Embryonic facial prominence (tissue), 1 donor: ENCODE results near the gene MAFG.
"Not testable (repeated sequence)": the region's sequence is repeated elsewhere in the genome, so short reads cannot be mapped to it uniquely, and the experiment has no call there.

Experiments used
- DNase-seq: peaks from one replicate; pipeline ENCODE4 v3.0.0-alpha.2; 2016; ENCODE audit errors: extremely low spot score

Gene MAFG

GRCh38 chr17:81958633-81959342, 31.3 kb upstream of the MAFG start:
- DNase-seq: no peak

GRCh38 chr17:81957691-81958432, 30.3 kb upstream of the MAFG start:
- no peak for DNase-seq

GRCh38 chr17:81956607-81957589, 29.4 kb upstream of the MAFG start:
- no peak for DNase-seq

- no peak for DNase-seq
These were observed 28.4 kb upstream of the MAFG start for GRCh38 chr17:81955756-81956544.

GRCh38 chr17:81955058-81955681, 27.6 kb upstream of the MAFG start:
- DNase-seq: no peak

- DNase-seq: no peak
These were observed 26.9 kb upstream of the MAFG start for GRCh38 chr17:81954131-81955057.

GRCh38 chr17:81953443-81953842, 25.9 kb upstream of the MAFG start:
- DNase-seq: not testable (repeated sequence)

- DNase-seq: no peak
These were observed 25.3 kb upstream of the MAFG start for GRCh38 chr17:81952792-81953228.

- no peak for DNase-seq
These were observed 24.5 kb upstream of the MAFG start for GRCh38 chr17:81951785-81952684.

- DNase-seq: no peak
These were observed 23.0 kb upstream of the MAFG start for GRCh38 chr17:81950501-81950900.

- DNase-seq: no peak
These were observed 21.3 kb upstream of the MAFG start for GRCh38 chr17:81948635-81949378.

- DNase-seq: no peak
These were observed 19.7 kb upstream of the MAFG start, which contains the start of gene MYADML2 for GRCh38 chr17:81947189-81947588. TSS of gene MYADML2 (minus strand) at chr17:81947233. CDS start at chr17:81941741, 5,492 bp downstream.

GRCh38 chr17:81944858-81945257, 17.3 kb upstream of the MAFG start:
- DNase-seq: no peak

GRCh38 chr17:81942167-81942553, 14.6 kb upstream of the MAFG start:
- DNase-seq: no peak

- DNase-seq: no peak
These were observed 14.1 kb upstream of the MAFG start for GRCh38 chr17:81941484-81942166.

GRCh38 chr17:81940538-81941483, 13.3 kb upstream of the MAFG start:
- DNase-seq: no peak
